Fibroblast of skin of right biceps (primary cell): Measurements from ENCODE around the gene ZNF738.

Source experiments
- DNase-seq: peaks from one replicate; pipeline ENCODE4 v3.0.0-alpha.2; 2013

The ZNF738 gene

GRCh38 chr19:21423057-21424041 lies 64.5 kb downstream of the ZNF738 start:
- DNase-seq = no peak
